ENCODE data around the gene TINAG. TPM values are rescaled to one million over a fixed set of nuclear protein-coding genes. Genes with fewer than 3 reads are reported as not detected.

Gene TINAG
- total and polyA plus RNA-seq, 2 donors (not counting 1 experiment from before 2014, with no cell fraction given) = not detected

DNA sequence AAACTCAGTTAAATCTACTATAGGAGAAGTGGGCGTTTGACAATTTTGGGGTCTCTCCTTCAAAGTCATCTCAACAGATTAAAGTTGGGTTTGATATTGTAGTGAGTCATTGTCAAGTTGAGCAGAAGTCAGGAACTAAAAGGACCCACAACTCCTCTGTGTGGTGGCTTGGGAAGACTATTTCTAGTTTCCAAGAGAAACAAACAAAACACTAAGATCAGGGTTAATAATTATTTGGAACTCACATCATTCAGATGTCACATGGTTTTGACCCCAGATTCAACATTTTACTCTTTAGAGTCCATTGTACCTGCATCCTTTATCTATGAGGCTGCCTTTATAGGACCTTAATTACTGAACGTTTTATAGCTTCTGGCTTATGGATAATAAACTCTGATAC is 45.3 kb upstream of the TINAG start:
- no peak overlapping the region for H2AFZ ChIP-seq (ENCODE audit: low read length)
- no peaks in the 10 kb centered on the region for H3K79me2 ChIP-seq (ENCODE audit: control insufficient read depth, insufficient read depth, low read length)
- H3K9ac ChIP-seq (ENCODE audit: insufficient read depth, low read length) = no peak overlapping the region
- no peak overlapping the region for H3K4me2 ChIP-seq (ENCODE audit: extremely low read depth, insufficient read depth, low read length)
- no peaks in the 10 kb centered on the region for H3K4me1 ChIP-seq (ENCODE audit: control insufficient read depth, extremely low read depth, insufficient read depth, low read length)
- no peak for DNase-seq (ENCODE audit: low read depth in 2 of 2)
- no peaks in the 10 kb centered on the region for H3K27me3 ChIP-seq (ENCODE audit: control insufficient read depth, insufficient read depth, low read length)
- no peaks in the 10 kb centered on the region for H4K20me1 ChIP-seq (ENCODE audit: control insufficient read depth, extremely low read depth, insufficient read depth, low read length)
- H3K9me3 ChIP-seq (ENCODE audit: control insufficient read depth, insufficient read depth, low read depth, low read length) = no peaks in the 10 kb centered on the region
- H3K27ac ChIP-seq (ENCODE audit: insufficient read depth, low read length) = no peak overlapping the region
- H3K4me3 ChIP-seq (replicated peaks in 1 of 4; ENCODE audit: control extremely low read depth in 1 of 4, insufficient read depth in 1 of 4, low read depth in 3 of 4, low read length in 4 of 4) = no peak overlapping the region
- no peak for TF ChIP-seq EZH2 (IDR thresholded peaks at IDR 0.05; ENCODE audit: low read length, missing control alignments)
- TF ChIP-seq, protein P1, sequence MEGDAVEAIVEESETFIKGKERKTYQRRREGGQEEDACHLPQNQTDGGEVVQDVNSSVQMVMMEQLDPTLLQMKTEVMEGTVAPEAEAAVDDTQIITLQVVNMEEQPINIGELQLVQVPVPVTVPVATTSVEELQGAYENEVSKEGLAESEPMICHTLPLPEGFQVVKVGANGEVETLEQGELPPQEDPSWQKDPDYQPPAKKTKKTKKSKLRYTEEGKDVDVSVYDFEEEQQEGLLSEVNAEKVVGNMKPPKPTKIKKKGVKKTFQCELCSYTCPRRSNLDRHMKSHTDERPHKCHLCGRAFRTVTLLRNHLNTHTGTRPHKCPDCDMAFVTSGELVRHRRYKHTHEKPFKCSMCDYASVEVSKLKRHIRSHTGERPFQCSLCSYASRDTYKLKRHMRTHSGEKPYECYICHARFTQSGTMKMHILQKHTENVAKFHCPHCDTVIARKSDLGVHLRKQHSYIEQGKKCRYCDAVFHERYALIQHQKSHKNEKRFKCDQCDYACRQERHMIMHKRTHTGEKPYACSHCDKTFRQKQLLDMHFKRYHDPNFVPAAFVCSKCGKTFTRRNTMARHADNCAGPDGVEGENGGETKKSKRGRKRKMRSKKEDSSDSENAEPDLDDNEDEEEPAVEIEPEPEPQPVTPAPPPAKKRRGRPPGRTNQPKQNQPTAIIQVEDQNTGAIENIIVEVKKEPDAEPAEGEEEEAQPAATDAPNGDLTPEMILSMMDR (conservative IDR thresholded peaks at IDR 0.05 in 1 of 2, IDR thresholded peaks at IDR 0.05 in 1 of 2; ENCODE audit: low read depth in 1 of 2, low read length in 2 of 2) = no peak
- no peaks in the 10 kb centered on the region for H3K36me3 ChIP-seq (ENCODE audit: control insufficient read depth, insufficient read depth, low read length)

DNA sequence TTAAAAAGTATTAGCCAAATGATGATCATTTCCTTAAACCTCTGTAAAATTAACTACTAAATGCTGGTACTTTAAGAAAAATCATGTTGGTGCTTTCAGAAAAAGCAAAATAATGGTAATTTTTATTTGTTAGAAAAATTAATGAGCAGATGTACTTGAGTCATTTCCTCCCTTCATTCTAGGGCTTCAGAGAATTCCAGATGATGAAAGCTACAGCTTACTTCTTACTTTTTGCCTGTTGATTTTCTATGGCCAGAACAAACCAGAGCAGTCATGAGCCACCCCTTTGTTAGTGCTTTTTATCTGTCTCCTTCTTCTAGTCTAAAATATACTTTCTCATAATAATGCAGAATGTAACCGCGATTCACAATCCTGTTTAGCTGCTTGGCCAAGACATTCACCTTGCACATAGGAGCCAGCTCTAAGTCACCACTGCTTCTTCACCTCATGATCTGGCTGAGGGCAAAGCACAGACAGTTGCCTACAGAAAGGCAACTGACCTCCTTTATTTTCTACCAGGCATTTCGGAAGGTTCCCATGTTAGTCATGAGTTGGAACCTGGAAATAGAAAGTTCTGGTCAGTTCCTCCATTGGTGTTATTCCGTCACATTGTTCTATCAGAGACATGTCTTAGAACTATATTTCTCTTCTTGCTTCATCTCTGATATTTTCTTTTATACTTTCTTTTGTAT is 43.5 kb upstream of the TINAG start:
- DNase-seq (ENCODE audit: low read depth in 2 of 2) = peak in 1 of 2 donors; percentile 14
- TF ChIP-seq, protein P1 (conservative IDR thresholded peaks at IDR 0.05 in 1 of 2, IDR thresholded peaks at IDR 0.05 in 1 of 2; ENCODE audit: low read depth in 1 of 2, low read length in 2 of 2) = no peak
- no peak for TF ChIP-seq EZH2 (IDR thresholded peaks at IDR 0.05; ENCODE audit: low read length, missing control alignments)

DNA sequence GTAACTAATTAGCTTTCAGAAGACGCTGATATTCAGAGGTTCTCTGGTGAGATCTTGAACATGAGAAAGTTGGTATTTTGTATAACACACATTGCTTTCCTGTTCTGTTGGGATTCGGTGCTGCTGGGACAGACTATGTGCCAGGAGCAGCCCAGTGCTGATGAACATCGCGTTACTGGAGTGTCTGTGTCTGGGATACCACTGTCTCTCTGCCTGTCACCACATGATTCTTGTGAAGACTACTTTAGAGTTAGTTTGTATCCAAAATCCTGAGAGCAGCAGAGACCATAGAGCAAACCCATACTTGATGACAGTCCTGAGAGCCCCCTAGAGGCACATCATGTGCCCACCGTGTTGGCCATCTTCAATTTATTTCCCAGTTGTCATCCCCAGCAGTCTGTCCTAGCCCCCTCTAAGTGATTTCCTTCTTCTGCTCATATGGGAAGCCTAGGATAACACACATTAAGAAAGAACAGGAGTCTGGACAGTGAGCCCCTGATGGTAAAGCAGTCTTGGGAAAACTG is 41.8 kb upstream of the TINAG start:
- H3K36me3 ChIP-seq (ENCODE audit: control insufficient read depth, insufficient read depth, low read length) = no peaks in the 10 kb centered on the region
- H3K9me3 ChIP-seq (ENCODE audit: control insufficient read depth, insufficient read depth, low read depth, low read length) = no peaks in the 10 kb centered on the region
- H3K4me1 ChIP-seq (ENCODE audit: control insufficient read depth, extremely low read depth, insufficient read depth, low read length) = no peaks in the 10 kb centered on the region
- DNase-seq (ENCODE audit: low read depth in 2 of 2) = no peak
- H3K79me2 ChIP-seq (ENCODE audit: control insufficient read depth, insufficient read depth, low read length) = no peaks in the 10 kb centered on the region
- no peaks in the 10 kb centered on the region for H3K27me3 ChIP-seq (ENCODE audit: control insufficient read depth, insufficient read depth, low read length)
- H2AFZ ChIP-seq (ENCODE audit: low read length) = peak overlapping the region; percentile 35
- H3K4me2 ChIP-seq (ENCODE audit: extremely low read depth, insufficient read depth, low read length) = no peak overlapping the region
- H3K9ac ChIP-seq (ENCODE audit: insufficient read depth, low read length) = no peak overlapping the region
- TF ChIP-seq, protein P1 (conservative IDR thresholded peaks at IDR 0.05 in 1 of 2, IDR thresholded peaks at IDR 0.05 in 1 of 2; ENCODE audit: low read depth in 1 of 2, low read length in 2 of 2) = no peak
- no peak for TF ChIP-seq EZH2 (IDR thresholded peaks at IDR 0.05; ENCODE audit: low read length, missing control alignments)
- H3K27ac ChIP-seq (ENCODE audit: insufficient read depth, low read length) = no peak overlapping the region
- no peaks in the 10 kb centered on the region for H4K20me1 ChIP-seq (ENCODE audit: control insufficient read depth, extremely low read depth, insufficient read depth, low read length)
- H3K4me3 ChIP-seq (replicated peaks in 1 of 4; ENCODE audit: control extremely low read depth in 1 of 4, insufficient read depth in 1 of 4, low read depth in 3 of 4, low read length in 4 of 4) = no peak overlapping the region

More for the DNA sequence above, 43.5 kb upstream of the TINAG start:
- Histone ChIP-seq H3K4me3 (replicated peaks in 1 of 4; ENCODE audit: control extremely low read depth in 1 of 4, insufficient read depth in 1 of 4, low read depth in 3 of 4, low read length in 4 of 4) (no peak overlapping the region), H2AFZ (ENCODE audit: low read length) (peak overlapping the region; percentile 12), H3K4me1 (ENCODE audit: control insufficient read depth, extremely low read depth, insufficient read depth, low read length) (no peaks in the 10 kb centered on the region), H3K27ac (ENCODE audit: insufficient read depth, low read length) (no peak overlapping the region), H3K79me2 (ENCODE audit: control insufficient read depth, insufficient read depth, low read length) (no peaks in the 10 kb centered on the region), H3K27me3 (ENCODE audit: control insufficient read depth, insufficient read depth, low read length) (no peaks in the 10 kb centered on the region), H3K36me3 (ENCODE audit: control insufficient read depth, insufficient read depth, low read length) (no peaks in the 10 kb centered on the region), H4K20me1 (ENCODE audit: control insufficient read depth, extremely low read depth, insufficient read depth, low read length) (no peaks in the 10 kb centered on the region), H3K4me2 (ENCODE audit: extremely low read depth, insufficient read depth, low read length) (no peak overlapping the region), H3K9me3 (ENCODE audit: control insufficient read depth, insufficient read depth, low read depth, low read length) (no peaks in the 10 kb centered on the region), H3K9ac (ENCODE audit: insufficient read depth, low read length) (no peak overlapping the region)
